HepG2 (cell line): ENCODE measurements around the gene TLN1. TPM values are rescaled to one million over a fixed set of nuclear protein-coding genes. Genes with fewer than 3 reads are reported as not detected.
A peak's percentile ranks its signal among the peaks of the same experiment; 100 is the strongest.

Experiments
- KLF6 ChIP-seq: IDR thresholded peaks from 2 replicates; pipeline ENCODE4 v1.8.0; 2016; ENCODE audit warnings: missing biosample characterization, missing genetic modification reagents
- MAFK ChIP-seq, 2 experiments: IDR thresholded peaks in 1 of 2; conservative IDR thresholded peaks in 1 of 2; 2 replicates each; pipeline ENCODE4 v1.6.1; 2011; ENCODE audit warnings: improper control_type of control experiment in 2 of 2, low read length in 2 of 2
- STAT5B ChIP-seq: sonication (generic); formaldehyde crosslinking; IDR thresholded peaks from 2 replicates; pipeline ENCODE4 v1.4.0; 2020; ENCODE audit warnings: missing genetic modification reagents
- ZBTB38 ChIP-seq: sonication (generic); formaldehyde crosslinking; IDR thresholded peaks from 2 replicates; pipeline ENCODE4 v1.5.1; 2020; ENCODE audit warnings: mild to moderate bottlenecking, missing genetic modification reagents
- ZBTB7A ChIP-seq: sonication (generic); formaldehyde crosslinking; IDR thresholded peaks from 2 replicates; pipeline ENCODE4 v1.8.0; 2022; ENCODE audit warnings: mild to moderate bottlenecking, missing genetic modification reagents
- ZBTB8A ChIP-seq: sonication (generic); formaldehyde crosslinking; IDR thresholded peaks from 2 replicates; pipeline ENCODE4 v1.4.0; 2020; ENCODE audit warnings: mild to moderate bottlenecking, low read depth, missing genetic modification reagents, borderline replicate concordance
- ZKSCAN1 ChIP-seq: fragments of 150-350 bp; IDR thresholded peaks from 2 replicates; pipeline ENCODE4 v1.6.1; 2014; ENCODE audit warnings: low read length
- ZMYM4 ChIP-seq: sonication (generic); formaldehyde crosslinking; IDR thresholded peaks from 2 replicates; pipeline ENCODE4 v1.8.1; 2023; ENCODE audit warnings: mild to moderate bottlenecking, missing genetic modification reagents
- ZNF180 ChIP-seq: sonication (generic); formaldehyde crosslinking; IDR thresholded peaks from 2 replicates; pipeline ENCODE4 v1.4.0; 2020; ENCODE audit warnings: low read depth, missing genetic modification reagents, borderline replicate concordance
- ZNF343 ChIP-seq: sonication (generic); formaldehyde crosslinking; IDR thresholded peaks from 2 replicates; pipeline ENCODE4 v1.4.0; 2020; ENCODE audit warnings: mild to moderate bottlenecking, missing genetic modification reagents
- ZNF530 ChIP-seq: sonication (generic); formaldehyde crosslinking; IDR thresholded peaks from 2 replicates; pipeline ENCODE4 v1.5.0; 2020; ENCODE audit warnings: low read depth, mild to moderate bottlenecking, missing genetic modification reagents
- ZNF570 ChIP-seq: sonication (generic); formaldehyde crosslinking; IDR thresholded peaks from 2 replicates; pipeline ENCODE4 v1.4.0; 2020; ENCODE audit warnings: mild to moderate bottlenecking, missing genetic modification reagents, borderline replicate concordance
- ZNF598 ChIP-seq: sonication (generic); formaldehyde crosslinking; IDR thresholded peaks from 2 replicates; pipeline ENCODE4 v1.5.1; 2020; ENCODE audit warnings: mild to moderate bottlenecking, missing genetic modification reagents, borderline replicate concordance
- ZNF781 ChIP-seq: sonication (generic); formaldehyde crosslinking; IDR thresholded peaks from 2 replicates; pipeline ENCODE4 v1.5.1; 2020; ENCODE audit warnings: borderline replicate concordance, mild to moderate bottlenecking, missing genetic modification reagents; ENCODE audit errors: not compliant biosample characterization
- ZNF792 ChIP-seq: IDR thresholded peaks from 2 replicates; pipeline ENCODE4 v1.6.1; 2016
- polyA plus RNA-seq, 8 experiments: library from polyadenylated mRNA; depleted of rRNA in 3 of 8; stranded (reverse) in 7 of 8; unstranded in 1 of 8; fragments of >200 nt; fragmentation: Illumina TruSeq in 4 of 8; extraction: Trizol in 4 of 8; gene quantifications; 2 replicates each; pipeline versions ENCODE4 v1.2.1 to v1.2.3, GENCODE V29; 2011 to 2016; ENCODE audit warnings: low read depth in 4 of 8, missing spikeins in 1 of 8, mixed read lengths in 1 of 8; ENCODE audit not compliant: insufficient read depth in 1 of 8
- total RNA-seq, 5 experiments: library from RNA; depleted of rRNA; stranded (reverse); fragments of >200 nt; fragmentation: Illumina TruSeq; extraction: Trizol; gene quantifications; 2 replicates each; pipeline ENCODE4 v1.2.3, GENCODE V29; 2016; ENCODE audit warnings: low read depth in 1 of 5
- TF ChIP-seq, protein P1 (sequence below): sonication (generic); formaldehyde crosslinking; IDR thresholded peaks from 2 replicates; pipeline ENCODE4; 2020; ENCODE audit warnings: missing genetic modification reagents, mild to moderate bottlenecking, borderline replicate concordance
- TF ChIP-seq, protein P2 (sequence below): sonication (generic); formaldehyde crosslinking; IDR thresholded peaks from 2 replicates; pipeline ENCODE4 v1.4.0; 2020; ENCODE audit warnings: missing genetic modification reagents, mild to moderate bottlenecking, borderline replicate concordance
- TF ChIP-seq, protein P3 (sequence below), 2 experiments: sonication (generic) in 1 of 2; formaldehyde crosslinking in 1 of 2; IDR thresholded peaks; 2 replicates each; pipeline versions ENCODE4 v1.4.0 to v1.6.1; 2018 to 2020; ENCODE audit warnings: missing genetic modification reagents in 2 of 2, borderline replicate concordance in 1 of 2, low read depth in 1 of 2, mild to moderate bottlenecking in 1 of 2, missing biosample characterization in 1 of 2
- TF ChIP-seq, protein P4 (sequence below): sonication (generic); formaldehyde crosslinking; IDR thresholded peaks from 2 replicates; pipeline ENCODE4 v1.5.0; 2020; ENCODE audit warnings: missing genetic modification reagents, mild to moderate bottlenecking, borderline replicate concordance
- TF ChIP-seq, protein P5 (sequence below): sonication (generic); formaldehyde crosslinking; IDR thresholded peaks from 2 replicates; pipeline ENCODE4 v1.5.0; 2020; ENCODE audit warnings: missing genetic modification reagents, mild to moderate bottlenecking, borderline replicate concordance

The TLN1 gene
- total and polyA plus RNA-seq, 2 of the 13 experiments (the other 11 are each of a cell fraction or from before 2014, with no cell fraction given) = 35.2 to 51.8 TPM

DNA sequence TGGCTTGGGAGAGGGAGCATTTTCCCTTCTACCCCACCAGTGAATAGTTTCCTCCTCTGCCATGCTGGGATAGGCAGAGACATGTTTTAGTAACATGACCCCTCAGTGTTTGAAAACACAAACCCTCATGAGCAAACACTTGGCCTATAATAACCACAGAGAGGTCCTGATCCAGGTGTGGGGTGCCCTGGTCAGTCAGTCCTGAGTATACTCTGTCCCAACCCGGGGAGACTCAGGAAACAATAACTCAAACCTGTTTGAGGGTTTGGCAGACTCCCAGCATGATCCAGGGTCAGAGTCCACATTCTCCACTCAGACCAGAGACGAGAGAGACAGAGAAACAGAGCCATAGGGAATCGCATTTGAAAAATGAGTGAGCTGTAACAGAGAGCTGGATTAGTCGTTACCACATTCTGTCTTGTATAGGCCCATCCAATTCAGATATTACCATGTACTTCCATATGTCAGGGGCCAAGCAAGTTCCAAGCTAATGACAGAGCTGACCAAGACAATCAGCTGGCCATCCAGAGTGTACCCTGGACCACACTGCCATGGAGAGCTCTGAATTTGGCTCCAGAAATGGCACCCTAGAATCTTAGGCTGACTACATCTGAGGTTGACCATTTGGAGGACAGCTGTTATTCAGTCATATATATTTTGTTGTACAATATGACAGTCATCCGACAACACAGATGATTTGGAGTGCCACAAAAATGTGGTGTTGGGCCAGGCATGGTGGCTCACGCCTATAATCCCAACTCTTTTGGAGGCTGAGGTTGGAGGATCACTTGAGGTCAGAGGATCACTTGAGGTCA is 62.5 kb downstream of the TLN1 start (continued):
- TF ChIP-seq, protein P1, sequence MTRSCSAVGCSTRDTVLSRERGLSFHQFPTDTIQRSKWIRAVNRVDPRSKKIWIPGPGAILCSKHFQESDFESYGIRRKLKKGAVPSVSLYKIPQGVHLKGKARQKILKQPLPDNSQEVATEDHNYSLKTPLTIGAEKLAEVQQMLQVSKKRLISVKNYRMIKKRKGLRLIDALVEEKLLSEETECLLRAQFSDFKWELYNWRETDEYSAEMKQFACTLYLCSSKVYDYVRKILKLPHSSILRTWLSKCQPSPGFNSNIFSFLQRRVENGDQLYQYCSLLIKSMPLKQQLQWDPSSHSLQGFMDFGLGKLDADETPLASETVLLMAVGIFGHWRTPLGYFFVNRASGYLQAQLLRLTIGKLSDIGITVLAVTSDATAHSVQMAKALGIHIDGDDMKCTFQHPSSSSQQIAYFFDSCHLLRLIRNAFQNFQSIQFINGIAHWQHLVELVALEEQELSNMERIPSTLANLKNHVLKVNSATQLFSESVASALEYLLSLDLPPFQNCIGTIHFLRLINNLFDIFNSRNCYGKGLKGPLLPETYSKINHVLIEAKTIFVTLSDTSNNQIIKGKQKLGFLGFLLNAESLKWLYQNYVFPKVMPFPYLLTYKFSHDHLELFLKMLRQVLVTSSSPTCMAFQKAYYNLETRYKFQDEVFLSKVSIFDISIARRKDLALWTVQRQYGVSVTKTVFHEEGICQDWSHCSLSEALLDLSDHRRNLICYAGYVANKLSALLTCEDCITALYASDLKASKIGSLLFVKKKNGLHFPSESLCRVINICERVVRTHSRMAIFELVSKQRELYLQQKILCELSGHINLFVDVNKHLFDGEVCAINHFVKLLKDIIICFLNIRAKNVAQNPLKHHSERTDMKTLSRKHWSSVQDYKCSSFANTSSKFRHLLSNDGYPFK (CRISPR knock-in tag) = no peak
- peak; percentile 60 for TF ChIP-seq ZMYM4 (CRISPR knock-in tag)
- TF ChIP-seq ZBTB38 (CRISPR knock-in tag) = no peak
- TF ChIP-seq, protein P2, sequence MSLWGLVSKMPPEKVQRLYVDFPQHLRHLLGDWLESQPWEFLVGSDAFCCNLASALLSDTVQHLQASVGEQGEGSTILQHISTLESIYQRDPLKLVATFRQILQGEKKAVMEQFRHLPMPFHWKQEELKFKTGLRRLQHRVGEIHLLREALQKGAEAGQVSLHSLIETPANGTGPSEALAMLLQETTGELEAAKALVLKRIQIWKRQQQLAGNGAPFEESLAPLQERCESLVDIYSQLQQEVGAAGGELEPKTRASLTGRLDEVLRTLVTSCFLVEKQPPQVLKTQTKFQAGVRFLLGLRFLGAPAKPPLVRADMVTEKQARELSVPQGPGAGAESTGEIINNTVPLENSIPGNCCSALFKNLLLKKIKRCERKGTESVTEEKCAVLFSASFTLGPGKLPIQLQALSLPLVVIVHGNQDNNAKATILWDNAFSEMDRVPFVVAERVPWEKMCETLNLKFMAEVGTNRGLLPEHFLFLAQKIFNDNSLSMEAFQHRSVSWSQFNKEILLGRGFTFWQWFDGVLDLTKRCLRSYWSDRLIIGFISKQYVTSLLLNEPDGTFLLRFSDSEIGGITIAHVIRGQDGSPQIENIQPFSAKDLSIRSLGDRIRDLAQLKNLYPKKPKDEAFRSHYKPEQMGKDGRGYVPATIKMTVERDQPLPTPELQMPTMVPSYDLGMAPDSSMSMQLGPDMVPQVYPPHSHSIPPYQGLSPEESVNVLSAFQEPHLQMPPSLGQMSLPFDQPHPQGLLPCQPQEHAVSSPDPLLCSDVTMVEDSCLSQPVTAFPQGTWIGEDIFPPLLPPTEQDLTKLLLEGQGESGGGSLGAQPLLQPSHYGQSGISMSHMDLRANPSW (CRISPR knock-in tag) = 0 out of 2 replicates have a peak, but pooled peaks have one; percentile 59
- no peak for TF ChIP-seq ZNF343
- TF ChIP-seq, protein P3, sequence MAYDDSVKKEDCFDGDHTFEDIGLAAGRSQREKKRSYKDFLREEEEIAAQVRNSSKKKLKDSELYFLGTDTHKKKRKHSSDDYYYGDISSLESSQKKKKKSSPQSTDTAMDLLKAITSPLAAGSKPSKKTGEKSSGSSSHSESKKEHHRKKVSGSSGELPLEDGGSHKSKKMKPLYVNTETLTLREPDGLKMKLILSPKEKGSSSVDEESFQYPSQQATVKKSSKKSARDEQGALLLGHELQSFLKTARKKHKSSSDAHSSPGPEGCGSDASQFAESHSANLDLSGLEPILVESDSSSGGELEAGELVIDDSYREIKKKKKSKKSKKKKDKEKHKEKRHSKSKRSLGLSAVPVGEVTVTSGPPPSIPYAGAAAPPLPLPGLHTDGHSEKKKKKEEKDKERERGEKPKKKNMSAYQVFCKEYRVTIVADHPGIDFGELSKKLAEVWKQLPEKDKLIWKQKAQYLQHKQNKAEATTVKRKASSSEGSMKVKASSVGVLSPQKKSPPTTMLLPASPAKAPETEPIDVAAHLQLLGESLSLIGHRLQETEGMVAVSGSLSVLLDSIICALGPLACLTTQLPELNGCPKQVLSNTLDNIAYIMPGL (CRISPR knock-in tag; IDR thresholded peaks at IDR 0.05; ENCODE audit: borderline replicate concordance in 1 of 2, low read depth in 1 of 2) = no peak
- TF ChIP-seq ZNF598 (CRISPR knock-in tag) = no peak
- TF ChIP-seq ZBTB8A (CRISPR knock-in tag) = no peak
- TF ChIP-seq ZBTB7A (CRISPR knock-in tag) = no peak
- TF ChIP-seq ZNF570 (CRISPR knock-in tag) = no peak
- no peak for TF ChIP-seq ZKSCAN1
- no peak for TF ChIP-seq STAT5B (CRISPR knock-in tag)
- TF ChIP-seq KLF6 (CRISPR knock-in tag) = no peak
- TF ChIP-seq, protein P4, sequence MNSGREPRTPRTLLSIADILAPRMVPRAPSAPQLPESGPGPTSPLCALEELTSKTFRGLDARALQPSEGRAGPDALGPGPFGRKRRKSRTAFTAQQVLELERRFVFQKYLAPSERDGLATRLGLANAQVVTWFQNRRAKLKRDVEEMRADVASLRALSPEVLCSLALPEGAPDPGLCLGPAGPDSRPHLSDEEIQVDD (CRISPR knock-in tag) = no peak
- TF ChIP-seq, protein P5, sequence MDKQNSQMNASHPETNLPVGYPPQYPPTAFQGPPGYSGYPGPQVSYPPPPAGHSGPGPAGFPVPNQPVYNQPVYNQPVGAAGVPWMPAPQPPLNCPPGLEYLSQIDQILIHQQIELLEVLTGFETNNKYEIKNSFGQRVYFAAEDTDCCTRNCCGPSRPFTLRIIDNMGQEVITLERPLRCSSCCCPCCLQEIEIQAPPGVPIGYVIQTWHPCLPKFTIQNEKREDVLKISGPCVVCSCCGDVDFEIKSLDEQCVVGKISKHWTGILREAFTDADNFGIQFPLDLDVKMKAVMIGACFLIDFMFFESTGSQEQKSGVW (CRISPR knock-in tag) = no peak
- no peak for TF ChIP-seq ZNF530 (CRISPR knock-in tag)
- TF ChIP-seq ZNF781 (CRISPR knock-in tag) = no peak
- TF ChIP-seq ZNF792 (CRISPR knock-in tag) = 0 out of 2 replicates have a peak, but pooled peaks have one; percentile 48
- no peak for TF ChIP-seq MAFK (conservative IDR thresholded peaks at IDR 0.05 in 1 of 2, IDR thresholded peaks at IDR 0.05 in 1 of 2; ENCODE audit: low read length in 2 of 2)
- TF ChIP-seq ZNF180 (CRISPR knock-in tag) = no peak
